WTC11 (cell line): ENCODE measurements around the gene NEDD8.

ENCODE experiments used
- CREB1 ChIP-seq: sonication (generic); formaldehyde crosslinking; IDR thresholded peaks from 2 replicates; pipeline ENCODE4 v1.8.0; 2023; ENCODE audit warnings: mild to moderate bottlenecking, missing genetic modification reagents
- CREM ChIP-seq: sonication (generic); formaldehyde crosslinking; IDR thresholded peaks from 2 replicates; pipeline ENCODE4 v1.8.1; 2022; ENCODE audit warnings: mild to moderate bottlenecking, missing genetic modification reagents, moderate library complexity
- CTCF ChIP-seq: fragments of 200-600 bp; IDR thresholded peaks from 2 replicates; pipeline ENCODE4 v1.8.0; 2022; ENCODE audit warnings: antibody characterized with exemption
- E2F5 ChIP-seq: sonication (generic); formaldehyde crosslinking; IDR thresholded peaks from 2 replicates; pipeline ENCODE4 v1.8.1; 2022; ENCODE audit warnings: mild to moderate bottlenecking, moderate library complexity, missing genetic modification reagents
- ESRRA ChIP-seq: sonication (generic); formaldehyde crosslinking; IDR thresholded peaks from 2 replicates; pipeline ENCODE4 v1.8.1; 2022; ENCODE audit warnings: mild to moderate bottlenecking, missing genetic modification reagents, borderline replicate concordance
- GTF2I ChIP-seq: fragments of 250-450 bp; sonication (Bioruptor Pico); conservative IDR thresholded peaks from 2 replicates; pipeline ENCODE4 v1.4.0; 2021; ENCODE audit warnings: mild to moderate bottlenecking
- IRF2 ChIP-seq: sonication (generic); formaldehyde crosslinking; IDR thresholded peaks from 2 replicates; pipeline ENCODE4 v1.8.0; 2022; ENCODE audit warnings: low read depth, missing genetic modification reagents, borderline replicate concordance
- MLX ChIP-seq: sonication (generic); formaldehyde crosslinking; IDR thresholded peaks from 2 replicates; pipeline ENCODE4 v1.8.1; 2023; ENCODE audit warnings: mild to moderate bottlenecking, missing genetic modification reagents, moderate library complexity
- SP1 ChIP-seq: sonication (generic); formaldehyde crosslinking; conservative IDR thresholded peaks from 2 replicates; pipeline ENCODE4 v1.8.1; 2022; ENCODE audit warnings: missing genetic modification reagents
- USF2 ChIP-seq: sonication (generic); formaldehyde crosslinking; IDR thresholded peaks from 2 replicates; pipeline ENCODE4 v1.8.1; 2023; ENCODE audit warnings: mild to moderate bottlenecking, missing genetic modification reagents, moderate library complexity
- ZNF423 ChIP-seq: fragments of 250-450 bp; sonication (Bioruptor Pico); IDR thresholded peaks from 2 replicates; pipeline ENCODE4 v2.1.2; 2022; ENCODE audit warnings: mild to moderate bottlenecking, moderate library complexity
- TF ChIP-seq, protein P1 (sequence below): sonication (generic); formaldehyde crosslinking; IDR thresholded peaks from 2 replicates; pipeline ENCODE4 v1.8.0; 2022; ENCODE audit warnings: mild to moderate bottlenecking, missing genetic modification reagents

DNA sequence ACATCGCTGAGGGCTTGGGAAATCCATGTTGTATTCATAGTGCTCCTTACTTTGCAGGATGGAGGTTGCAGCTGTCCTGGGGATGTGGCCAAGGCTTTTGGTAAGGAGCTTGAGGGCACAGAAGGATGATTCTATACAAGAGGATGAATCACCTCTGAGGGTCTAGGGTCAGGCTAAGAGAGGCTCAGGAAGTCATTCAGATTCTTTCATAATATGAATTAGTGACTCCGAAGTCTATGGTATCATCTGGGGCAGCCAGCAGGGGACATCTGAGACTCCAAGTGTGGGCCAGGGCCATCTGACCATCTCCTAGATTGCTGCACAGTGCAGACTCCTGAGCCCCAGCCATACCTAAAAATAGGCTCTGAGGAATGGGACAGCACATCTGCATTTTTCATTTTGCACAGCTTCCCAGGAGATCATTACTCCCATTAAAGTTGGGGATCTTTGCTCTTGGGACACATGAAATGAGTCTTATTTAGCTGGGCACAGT is 5.3 kb upstream of the NEDD8 start:
- TF ChIP-seq GTF2I (CRISPR knock-in tag): no peak
- no peak for TF ChIP-seq E2F5 (CRISPR knock-in tag)
- TF ChIP-seq CTCF: no peak
- no peak for TF ChIP-seq IRF2 (CRISPR knock-in tag)
- TF ChIP-seq USF2 (CRISPR knock-in tag): no peak
- TF ChIP-seq CREM: no peak
- TF ChIP-seq, protein P1, sequence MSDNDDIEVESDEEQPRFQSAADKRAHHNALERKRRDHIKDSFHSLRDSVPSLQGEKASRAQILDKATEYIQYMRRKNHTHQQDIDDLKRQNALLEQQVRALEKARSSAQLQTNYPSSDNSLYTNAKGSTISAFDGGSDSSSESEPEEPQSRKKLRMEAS (CRISPR knock-in tag): no peak
- TF ChIP-seq CREB1 (CRISPR knock-in tag): no peak
- TF ChIP-seq MLX (CRISPR knock-in tag): no peak
- TF ChIP-seq SP1 (CRISPR knock-in tag): no peak
- no peak for TF ChIP-seq ESRRA (CRISPR knock-in tag)
- TF ChIP-seq ZNF423: no peak
